DND-41 (cell line): ENCODE measurements around the gene FTL.

Experiments used
- ATAC-seq: fragments of 200-7000 bp; cut with Tn5 transposase; 3 replicates; pipeline ENCODE4 v1.9.1; 2021; ENCODE audit warnings: low read depth; ENCODE audit not compliant: insufficient read depth
- DNase-seq: peaks from one replicate; pipeline ENCODE4 v3.0.0-alpha.2; 2020
- H2AFZ ChIP-seq: 2 replicates; pipeline ENCODE4 v1.6.0; 2012; ENCODE audit warnings: low read depth, low read length
- H3K27ac ChIP-seq: 2 replicates; pipeline ENCODE4 v1.5.1; 2012; ENCODE audit warnings: low read length, inconsistent platforms
- H3K27me3 ChIP-seq: fragments of 200-600 bp; sonication (generic); 2 replicates; pipeline ENCODE4 v1.6.0; 2012; ENCODE audit warnings: low read length, mild to moderate bottlenecking, inconsistent platforms; ENCODE audit not compliant: insufficient read depth, poor library complexity
- H3K36me3 ChIP-seq: 2 replicates; pipeline ENCODE4 v1.5.1; 2012; ENCODE audit warnings: low read length, inconsistent platforms; ENCODE audit not compliant: insufficient read depth
- H3K4me1 ChIP-seq: 2 replicates; pipeline ENCODE4 v1.5.1; 2012; ENCODE audit warnings: mild to moderate bottlenecking, low read length; ENCODE audit not compliant: insufficient read depth
- H3K4me2 ChIP-seq: 2 replicates; pipeline ENCODE4 v1.6.0; 2012; ENCODE audit warnings: mild to moderate bottlenecking, moderate library complexity, low read length, inconsistent platforms; ENCODE audit not compliant: insufficient read depth
- H3K4me3 ChIP-seq, 2 experiments: fragments of 200-600 bp in 1 of 2; shearing (Covaris generic) in 1 of 2; 2 replicates each; pipeline ENCODE4 v1.5.1; 2012 to 2016; ENCODE audit warnings: inconsistent platforms in 2 of 2, low read length in 2 of 2, mild to moderate bottlenecking in 2 of 2, low read depth in 1 of 2, moderate library complexity in 1 of 2
- H3K79me2 ChIP-seq: 2 replicates; pipeline ENCODE4 v1.6.0; 2012; ENCODE audit warnings: low read length, inconsistent platforms; ENCODE audit not compliant: insufficient read depth
- H3K9ac ChIP-seq: 2 replicates; pipeline ENCODE4 v1.6.0; 2012; ENCODE audit warnings: low read depth, mild to moderate bottlenecking, inconsistent platforms, low read length, moderate library complexity
- H3K9me3 ChIP-seq: 2 replicates; pipeline ENCODE4 v1.5.1; 2012; ENCODE audit warnings: low read length, moderate library complexity, mild to moderate bottlenecking, inconsistent platforms; ENCODE audit not compliant: insufficient read depth, severe bottlenecking
- H4K20me1 ChIP-seq: 2 replicates; pipeline ENCODE4 v1.6.0; 2012; ENCODE audit warnings: low read length; ENCODE audit not compliant: insufficient read depth
- CTCF ChIP-seq: IDR thresholded peaks from 2 replicates; pipeline ENCODE4 v1.5.1; 2012; ENCODE audit warnings: borderline replicate concordance, low read length, moderate library complexity, mild to moderate bottlenecking; ENCODE audit not compliant: poor library complexity, severe bottlenecking; ENCODE audit errors: extremely low read depth
- EZH2 ChIP-seq: IDR thresholded peaks from 3 replicates; pipeline ENCODE4 v1.6.1; 2012; ENCODE audit warnings: borderline replicate concordance, low read depth, mild to moderate bottlenecking, moderate library complexity, low read length, inconsistent platforms; ENCODE audit not compliant: severe bottlenecking

FTL gene

GRCh38 chr19:49014870-49015255, 49.8 kb downstream of the FTL start:
- no peak overlapping the region for H3K9ac ChIP-seq
- DNase-seq (no peak), ATAC-seq (no peak)
- H3K4me2 ChIP-seq, result no peak overlapping the region
- H3K79me2 ChIP-seq, result no peaks in the 10 kb centered on the region
- TF ChIP-seq CTCF (peak; percentile 2), EZH2 (no peak)
- H3K9me3 ChIP-seq, result no peaks in the 10 kb centered on the region
- H3K36me3 ChIP-seq, result peaks cover 65% of the 10 kb centered on the region
- H3K4me3 ChIP-seq, result no peak overlapping the region
- H3K4me1 ChIP-seq, result no peaks in the 10 kb centered on the region
- peaks cover 3% of the 10 kb centered on the region for H3K27me3 ChIP-seq
- H3K27ac ChIP-seq, result no peak overlapping the region
- H2AFZ ChIP-seq, result no peak overlapping the region
- H4K20me1 ChIP-seq, result peaks cover 19% of the 10 kb centered on the region; the same call in 1 of the 2 replicates

GRCh38 chr19:49016067-49016839, 51.1 kb downstream of the FTL start:
- H3K36me3 ChIP-seq, result peaks cover 51% of the 10 kb centered on the region
- TF ChIP-seq EZH2 (no peak), CTCF (no peak)
- DNase-seq, result no peak
- H2AFZ ChIP-seq, result no peak overlapping the region
- no peaks in the 10 kb centered on the region for H3K79me2 ChIP-seq
- no peak overlapping the region for H3K4me3 ChIP-seq
- H3K27ac ChIP-seq, result no peak overlapping the region
- H3K9me3 ChIP-seq, result no peaks in the 10 kb centered on the region
- peaks cover 3% of the 10 kb centered on the region; the same call in 1 of the 2 replicates for H3K4me1 ChIP-seq
- no peak overlapping the region for H3K4me2 ChIP-seq
- no peak overlapping the region for H3K9ac ChIP-seq
- H3K27me3 ChIP-seq, result peaks cover 3% of the 10 kb centered on the region
- no peak for ATAC-seq
- peaks cover 13% of the 10 kb centered on the region; the same call in 1 of the 2 replicates for H4K20me1 ChIP-seq
